ENCODE results near the gene RAB3IL1.

DNA sequence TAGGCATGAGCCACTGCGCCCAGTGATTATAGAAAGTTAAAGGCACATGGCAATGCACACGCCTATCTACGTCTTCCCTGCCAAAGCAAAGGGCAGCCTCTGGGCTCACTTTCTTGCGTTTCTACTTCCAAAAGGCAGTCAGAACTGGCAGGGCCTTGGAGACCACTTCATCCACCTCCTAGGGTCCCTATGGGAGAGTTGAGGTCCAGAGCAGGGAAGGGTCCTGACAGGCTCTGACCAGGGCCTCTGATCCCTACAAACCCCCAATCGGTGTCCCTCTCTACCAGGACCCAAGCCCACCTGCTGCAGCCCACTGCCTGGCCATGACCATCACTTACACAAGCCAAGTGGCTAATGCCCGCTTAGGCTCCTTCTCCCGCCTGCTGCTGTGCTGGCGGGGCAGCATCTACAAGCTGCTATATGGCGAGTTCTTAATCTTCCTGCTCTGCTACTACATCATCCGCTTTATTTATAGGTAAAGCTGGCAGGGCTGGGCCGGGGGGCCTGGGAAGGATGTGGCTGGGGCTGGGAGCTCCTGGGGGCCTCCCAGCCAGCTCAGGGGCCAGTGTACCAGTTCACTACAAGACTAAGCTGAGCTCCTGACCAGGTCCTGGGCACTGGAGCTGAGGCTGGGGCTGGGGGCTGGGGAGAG lies 34.2 kb upstream of the RAB3IL1 start:
- TF ChIP-seq ZBTB2 (CRISPR knock-in tag; IDR thresholded peaks at IDR 0.05; ENCODE audit: low read depth) = no peak
- TF ChIP-seq RFX5 (IDR thresholded peaks at IDR 0.05; ENCODE audit: low read depth, low read length) = no peak
- TF ChIP-seq, protein P1, sequence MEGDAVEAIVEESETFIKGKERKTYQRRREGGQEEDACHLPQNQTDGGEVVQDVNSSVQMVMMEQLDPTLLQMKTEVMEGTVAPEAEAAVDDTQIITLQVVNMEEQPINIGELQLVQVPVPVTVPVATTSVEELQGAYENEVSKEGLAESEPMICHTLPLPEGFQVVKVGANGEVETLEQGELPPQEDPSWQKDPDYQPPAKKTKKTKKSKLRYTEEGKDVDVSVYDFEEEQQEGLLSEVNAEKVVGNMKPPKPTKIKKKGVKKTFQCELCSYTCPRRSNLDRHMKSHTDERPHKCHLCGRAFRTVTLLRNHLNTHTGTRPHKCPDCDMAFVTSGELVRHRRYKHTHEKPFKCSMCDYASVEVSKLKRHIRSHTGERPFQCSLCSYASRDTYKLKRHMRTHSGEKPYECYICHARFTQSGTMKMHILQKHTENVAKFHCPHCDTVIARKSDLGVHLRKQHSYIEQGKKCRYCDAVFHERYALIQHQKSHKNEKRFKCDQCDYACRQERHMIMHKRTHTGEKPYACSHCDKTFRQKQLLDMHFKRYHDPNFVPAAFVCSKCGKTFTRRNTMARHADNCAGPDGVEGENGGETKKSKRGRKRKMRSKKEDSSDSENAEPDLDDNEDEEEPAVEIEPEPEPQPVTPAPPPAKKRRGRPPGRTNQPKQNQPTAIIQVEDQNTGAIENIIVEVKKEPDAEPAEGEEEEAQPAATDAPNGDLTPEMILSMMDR (CRISPR knock-in tag; IDR thresholded peaks at IDR 0.05) = no peak
- TF ChIP-seq SIN3A (IDR thresholded peaks at IDR 0.05; ENCODE audit: borderline replicate concordance, low read depth, low read length) = no peak
- TF ChIP-seq PAWR (CRISPR knock-in tag; IDR thresholded peaks at IDR 0.05; ENCODE audit: borderline replicate concordance) = no peak
- TF ChIP-seq ZNF124 (CRISPR knock-in tag; IDR thresholded peaks at IDR 0.05) = no peak
- TF ChIP-seq, protein P2, sequence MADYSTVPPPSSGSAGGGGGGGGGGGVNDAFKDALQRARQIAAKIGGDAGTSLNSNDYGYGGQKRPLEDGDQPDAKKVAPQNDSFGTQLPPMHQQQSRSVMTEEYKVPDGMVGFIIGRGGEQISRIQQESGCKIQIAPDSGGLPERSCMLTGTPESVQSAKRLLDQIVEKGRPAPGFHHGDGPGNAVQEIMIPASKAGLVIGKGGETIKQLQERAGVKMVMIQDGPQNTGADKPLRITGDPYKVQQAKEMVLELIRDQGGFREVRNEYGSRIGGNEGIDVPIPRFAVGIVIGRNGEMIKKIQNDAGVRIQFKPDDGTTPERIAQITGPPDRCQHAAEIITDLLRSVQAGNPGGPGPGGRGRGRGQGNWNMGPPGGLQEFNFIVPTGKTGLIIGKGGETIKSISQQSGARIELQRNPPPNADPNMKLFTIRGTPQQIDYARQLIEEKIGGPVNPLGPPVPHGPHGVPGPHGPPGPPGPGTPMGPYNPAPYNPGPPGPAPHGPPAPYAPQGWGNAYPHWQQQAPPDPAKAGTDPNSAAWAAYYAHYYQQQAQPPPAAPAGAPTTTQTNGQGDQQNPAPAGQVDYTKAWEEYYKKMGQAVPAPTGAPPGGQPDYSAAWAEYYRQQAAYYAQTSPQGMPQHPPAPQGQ (CRISPR knock-in tag; IDR thresholded peaks at IDR 0.05; ENCODE audit: borderline replicate concordance) = no peak
- TF ChIP-seq FOXM1 (CRISPR knock-in tag; IDR thresholded peaks at IDR 0.05) = no peak
- no peak for TF ChIP-seq TAF1 (CRISPR knock-in tag; IDR thresholded peaks at IDR 0.05)
